C4-2B (cell line): ENCODE results near the gene PKD2.

ENCODE experiments used
- ZFX ChIP-seq: fragments of 450-650 bp; IDR thresholded peaks from 2 replicates; pipeline ENCODE4 v1.6.1; 2017
- TF ChIP-seq, protein P1 (sequence below): fragments of 450-650 bp; conservative IDR thresholded peaks from 2 replicates; pipeline ENCODE4 v1.5.1; 2017; ENCODE audit warnings: mild to moderate bottlenecking

DNA sequence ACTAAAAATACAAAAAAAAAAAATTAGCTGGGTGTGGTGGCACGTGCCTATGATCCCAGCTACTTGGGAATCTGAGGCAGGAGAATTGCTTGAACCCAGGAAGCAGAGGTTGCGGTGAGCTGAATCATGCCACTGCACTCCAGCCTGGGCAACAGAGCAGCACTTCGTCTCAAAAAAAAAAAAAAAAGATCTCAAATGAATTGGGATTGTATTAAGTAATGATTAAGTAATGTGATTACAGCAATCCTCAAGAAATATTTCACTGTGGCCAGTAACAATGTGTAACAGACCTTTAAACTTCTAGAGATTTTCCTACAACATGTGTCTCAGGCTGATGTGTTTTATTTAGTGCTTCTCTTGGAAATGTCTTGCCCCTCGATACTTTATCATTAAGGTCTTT, 46.8 kb downstream of the PKD2 start:
- TF ChIP-seq, protein P1, sequence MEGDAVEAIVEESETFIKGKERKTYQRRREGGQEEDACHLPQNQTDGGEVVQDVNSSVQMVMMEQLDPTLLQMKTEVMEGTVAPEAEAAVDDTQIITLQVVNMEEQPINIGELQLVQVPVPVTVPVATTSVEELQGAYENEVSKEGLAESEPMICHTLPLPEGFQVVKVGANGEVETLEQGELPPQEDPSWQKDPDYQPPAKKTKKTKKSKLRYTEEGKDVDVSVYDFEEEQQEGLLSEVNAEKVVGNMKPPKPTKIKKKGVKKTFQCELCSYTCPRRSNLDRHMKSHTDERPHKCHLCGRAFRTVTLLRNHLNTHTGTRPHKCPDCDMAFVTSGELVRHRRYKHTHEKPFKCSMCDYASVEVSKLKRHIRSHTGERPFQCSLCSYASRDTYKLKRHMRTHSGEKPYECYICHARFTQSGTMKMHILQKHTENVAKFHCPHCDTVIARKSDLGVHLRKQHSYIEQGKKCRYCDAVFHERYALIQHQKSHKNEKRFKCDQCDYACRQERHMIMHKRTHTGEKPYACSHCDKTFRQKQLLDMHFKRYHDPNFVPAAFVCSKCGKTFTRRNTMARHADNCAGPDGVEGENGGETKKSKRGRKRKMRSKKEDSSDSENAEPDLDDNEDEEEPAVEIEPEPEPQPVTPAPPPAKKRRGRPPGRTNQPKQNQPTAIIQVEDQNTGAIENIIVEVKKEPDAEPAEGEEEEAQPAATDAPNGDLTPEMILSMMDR, result no peak
- TF ChIP-seq ZFX, result no peak
